Neural cell (in vitro differentiated cells): ENCODE data around the gene RUNX3. TPM values are rescaled to one million over a fixed set of nuclear protein-coding genes. Genes with fewer than 3 reads are reported as not detected.

Experiments used
- H2AFZ ChIP-seq: fragments of 200-600, 300-800 bp; sonication (generic), shearing (Covaris generic); 2 replicates; pipeline ENCODE4 v1.6.0; 2014; ENCODE audit warnings: low read depth, mild to moderate bottlenecking, antibody characterized with exemption, low read length, moderate library complexity
- H3F3A ChIP-seq: fragments of 200-600 bp; shearing (Covaris generic); 2 replicates; pipeline ENCODE4 v1.6.1; 2016; ENCODE audit warnings: mild to moderate bottlenecking, moderate library complexity, mixed read lengths, antibody characterized with exemption, low read length; ENCODE audit not compliant: insufficient read depth, poor library complexity, severe bottlenecking
- H3K27ac ChIP-seq: fragments of 200-600, 300-800 bp; sonication (generic), shearing (Covaris generic); 2 replicates; pipeline ENCODE4 v1.5.1; 2014; ENCODE audit warnings: mild to moderate bottlenecking, low read length, moderate library complexity
- H3K27me3 ChIP-seq: fragments of 300-800, 200-600 bp; sonication (generic), shearing (Covaris generic); 2 replicates; pipeline ENCODE4 v1.6.0; 2014; ENCODE audit warnings: mild to moderate bottlenecking, low read depth, low read length, moderate library complexity; ENCODE audit not compliant: insufficient read depth
- H3K36me3 ChIP-seq: fragments of 300-800, 200-600 bp; sonication (generic), shearing (Covaris generic); 2 replicates; pipeline ENCODE4 v1.5.1; 2014; ENCODE audit warnings: mild to moderate bottlenecking, antibody characterized with exemption, low read length, moderate library complexity; ENCODE audit not compliant: insufficient read depth
- H3K4me2 ChIP-seq: fragments of 300-800, 200-600 bp; sonication (generic), shearing (Covaris generic); 2 replicates; pipeline ENCODE4 v1.6.0; 2014; ENCODE audit warnings: mild to moderate bottlenecking, low read length
- H3K4me3 ChIP-seq: fragments of 300-800, 200-600 bp; sonication (generic), shearing (Covaris generic); 2 replicates; pipeline ENCODE4 v1.5.1; 2014; ENCODE audit warnings: mild to moderate bottlenecking, low read length, moderate library complexity
- H3K79me2 ChIP-seq: fragments of 200-600 bp; shearing (Covaris generic); replicated peaks from 2 replicates; pipeline ENCODE4 v1.6.0; 2014; ENCODE audit warnings: mild to moderate bottlenecking, low read length, moderate library complexity; ENCODE audit not compliant: insufficient read depth
- H3K9ac ChIP-seq: fragments of 300-800, 200-600 bp; sonication (generic), shearing (Covaris generic); 2 replicates; pipeline ENCODE4 v1.6.1; 2016; ENCODE audit warnings: mild to moderate bottlenecking, low read length, mixed read lengths
- H3K9me2 ChIP-seq: fragments of 200-600 bp; shearing (Covaris generic); 2 replicates; pipeline ENCODE4 v1.6.1; 2016; ENCODE audit warnings: mild to moderate bottlenecking, low read length, mixed read lengths; ENCODE audit not compliant: insufficient read depth
- H3K9me3 ChIP-seq: fragments of 200-600, 300-800 bp; sonication (generic), shearing (Covaris generic); 2 replicates; pipeline ENCODE4 v1.6.1; 2016; ENCODE audit warnings: mild to moderate bottlenecking, mixed run types, low read length, moderate library complexity, mixed read lengths
- H4K20me1 ChIP-seq: fragments of 200-600 bp; shearing (Covaris generic); 2 replicates; pipeline ENCODE4 v1.6.1; 2016; ENCODE audit warnings: mild to moderate bottlenecking, mixed run types; ENCODE audit not compliant: insufficient read depth
- EP300 ChIP-seq: fragments of 450-650 bp; conservative IDR thresholded peaks from 2 replicates; pipeline ENCODE4 v1.6.1; 2014; ENCODE audit warnings: antibody characterized with exemption, mild to moderate bottlenecking, moderate library complexity; ENCODE audit not compliant: poor library complexity, severe bottlenecking
- EZH2 ChIP-seq: fragments of 200-600, 300-800 bp; shearing (Covaris generic), sonication (generic); IDR thresholded peaks from 2 replicates; pipeline ENCODE4 v1.6.1; 2014; ENCODE audit warnings: antibody characterized with exemption, low read length, borderline replicate concordance, mild to moderate bottlenecking; ENCODE audit not compliant: insufficient read depth, poor library complexity, severe bottlenecking
- POLR2AphosphoS5 ChIP-seq: IDR thresholded peaks from 2 replicates; pipeline ENCODE4 v1.6.1; 2012
- RAD21 ChIP-seq: fragments of 450-650 bp; conservative IDR thresholded peaks from 2 replicates; pipeline ENCODE4 v1.6.1; 2014; ENCODE audit warnings: antibody characterized with exemption, mild to moderate bottlenecking, moderate library complexity
- SMC3 ChIP-seq: fragments of 450-650 bp; conservative IDR thresholded peaks from 2 replicates; pipeline ENCODE4 v1.6.1; 2014; ENCODE audit warnings: antibody characterized with exemption, mild to moderate bottlenecking, moderate library complexity; ENCODE audit not compliant: poor library complexity
- TAF1 ChIP-seq: IDR thresholded peaks from 2 replicates; pipeline ENCODE4 v1.6.1; 2012; ENCODE audit warnings: low read depth
- polyA plus RNA-seq: library from polyadenylated mRNA; depleted of rRNA; stranded (reverse); fragments of >200 nt; gene quantifications from 2 replicates; pipeline ENCODE4 v1.2.3, GENCODE V29; 2014
- TF ChIP-seq, protein P1 (sequence below): IDR thresholded peaks from 2 replicates; pipeline ENCODE4 v1.6.1; 2012; ENCODE audit warnings: borderline replicate concordance

The RUNX3 gene
- polyA plus RNA-seq, 1 donor from 2014 or later: not detected

DNA sequence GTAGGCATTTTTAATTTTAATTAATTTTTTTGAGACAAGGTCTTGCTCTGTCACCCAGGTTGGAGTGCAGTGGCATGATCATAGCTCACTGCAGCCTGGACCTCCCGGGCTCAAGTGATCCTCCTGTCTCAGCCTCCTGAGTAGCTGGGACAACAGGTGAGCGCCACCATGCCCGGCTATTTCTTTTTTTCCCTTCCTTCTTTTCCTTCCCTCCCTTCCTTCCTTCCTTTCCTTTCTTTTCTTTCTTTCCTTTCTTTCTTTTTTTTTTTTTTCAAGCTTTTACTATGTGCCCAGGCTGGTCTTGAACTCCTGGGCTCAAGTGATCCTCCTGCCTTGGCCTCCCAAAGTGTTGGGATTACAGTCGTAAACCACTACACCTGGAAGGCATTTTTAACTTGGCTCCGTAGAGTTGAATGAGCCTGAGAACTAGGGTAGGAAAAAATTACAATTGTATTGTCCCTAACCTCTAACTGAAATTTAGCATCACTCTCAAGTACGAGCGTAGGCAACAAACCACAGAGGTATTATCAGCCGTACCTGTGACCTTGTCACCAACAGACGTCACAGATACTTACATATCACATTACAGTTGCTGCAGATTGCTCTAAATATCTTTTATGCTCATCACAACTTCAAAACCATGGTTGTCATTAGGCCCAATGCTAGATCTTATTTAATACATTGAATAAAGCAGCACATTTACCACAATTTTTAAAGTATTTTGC, 8.0 kb downstream of the RUNX3 start:
- H3K4me3 ChIP-seq: no peak overlapping the region
- H2AFZ ChIP-seq: no peak overlapping the region
- H3K4me2 ChIP-seq: no peak overlapping the region
- no peaks in the 10 kb centered on the region for H3K9me2 ChIP-seq
- TF ChIP-seq TAF1 (no peak), SMC3 (no peak), RAD21 (no peak), POLR2AphosphoS5 (no peak)
- TF ChIP-seq, protein P1, sequence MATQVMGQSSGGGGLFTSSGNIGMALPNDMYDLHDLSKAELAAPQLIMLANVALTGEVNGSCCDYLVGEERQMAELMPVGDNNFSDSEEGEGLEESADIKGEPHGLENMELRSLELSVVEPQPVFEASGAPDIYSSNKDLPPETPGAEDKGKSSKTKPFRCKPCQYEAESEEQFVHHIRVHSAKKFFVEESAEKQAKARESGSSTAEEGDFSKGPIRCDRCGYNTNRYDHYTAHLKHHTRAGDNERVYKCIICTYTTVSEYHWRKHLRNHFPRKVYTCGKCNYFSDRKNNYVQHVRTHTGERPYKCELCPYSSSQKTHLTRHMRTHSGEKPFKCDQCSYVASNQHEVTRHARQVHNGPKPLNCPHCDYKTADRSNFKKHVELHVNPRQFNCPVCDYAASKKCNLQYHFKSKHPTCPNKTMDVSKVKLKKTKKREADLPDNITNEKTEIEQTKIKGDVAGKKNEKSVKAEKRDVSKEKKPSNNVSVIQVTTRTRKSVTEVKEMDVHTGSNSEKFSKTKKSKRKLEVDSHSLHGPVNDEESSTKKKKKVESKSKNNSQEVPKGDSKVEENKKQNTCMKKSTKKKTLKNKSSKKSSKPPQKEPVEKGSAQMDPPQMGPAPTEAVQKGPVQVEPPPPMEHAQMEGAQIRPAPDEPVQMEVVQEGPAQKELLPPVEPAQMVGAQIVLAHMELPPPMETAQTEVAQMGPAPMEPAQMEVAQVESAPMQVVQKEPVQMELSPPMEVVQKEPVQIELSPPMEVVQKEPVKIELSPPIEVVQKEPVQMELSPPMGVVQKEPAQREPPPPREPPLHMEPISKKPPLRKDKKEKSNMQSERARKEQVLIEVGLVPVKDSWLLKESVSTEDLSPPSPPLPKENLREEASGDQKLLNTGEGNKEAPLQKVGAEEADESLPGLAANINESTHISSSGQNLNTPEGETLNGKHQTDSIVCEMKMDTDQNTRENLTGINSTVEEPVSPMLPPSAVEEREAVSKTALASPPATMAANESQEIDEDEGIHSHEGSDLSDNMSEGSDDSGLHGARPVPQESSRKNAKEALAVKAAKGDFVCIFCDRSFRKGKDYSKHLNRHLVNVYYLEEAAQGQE: no peak
- H3K9ac ChIP-seq: no peak overlapping the region
- no peaks in the 10 kb centered on the region for H3K9me3 ChIP-seq
- no peaks in the 10 kb centered on the region for H3F3A ChIP-seq
- H3K27me3 ChIP-seq: peaks cover 28% of the 10 kb centered on the region
- no peaks in the 10 kb centered on the region for H3K79me2 ChIP-seq
- no peaks in the 10 kb centered on the region for H3K36me3 ChIP-seq
- H3K27ac ChIP-seq: no peak overlapping the region
- no peaks in the 10 kb centered on the region for H4K20me1 ChIP-seq

DNA sequence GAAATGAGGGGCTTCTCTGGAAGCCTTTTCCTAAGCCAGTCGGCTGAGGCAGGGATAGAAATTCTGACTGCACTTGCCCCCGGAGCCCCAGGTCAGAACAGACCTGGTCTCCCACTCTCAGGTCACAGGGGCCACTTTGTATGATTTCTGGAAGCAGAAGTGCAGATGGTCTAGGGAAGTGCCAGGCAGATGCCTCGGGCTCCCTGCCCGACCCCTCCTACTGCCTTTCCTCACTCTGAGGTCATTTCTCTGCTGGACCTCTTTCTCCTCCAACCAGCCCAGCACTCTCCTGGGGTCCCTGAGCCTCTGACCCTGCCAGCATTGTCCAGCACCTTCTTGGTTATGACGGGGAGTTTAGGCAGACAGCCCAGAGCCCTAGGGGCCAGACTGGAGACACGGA, 8.7 kb downstream of the RUNX3 start:
- H3K27me3 ChIP-seq: peaks cover 21% of the 10 kb centered on the region
- no peak overlapping the region for H3K27ac ChIP-seq
- no peak overlapping the region for H3K4me2 ChIP-seq
- no peaks in the 10 kb centered on the region for H3K9me3 ChIP-seq
- no peaks in the 10 kb centered on the region for H3K36me3 ChIP-seq
- no peak overlapping the region for H3K9ac ChIP-seq
- no peaks in the 10 kb centered on the region for H4K20me1 ChIP-seq
- TF ChIP-seq EZH2 (no peak), POLR2AphosphoS5 (no peak), SMC3 (no peak), TAF1 (no peak), RAD21 (no peak), EP300 (no peak)
- TF ChIP-seq, protein P1: no peak
- H3F3A ChIP-seq: no peaks in the 10 kb centered on the region
- H3K79me2 ChIP-seq: no peaks in the 10 kb centered on the region
- no peak overlapping the region for H2AFZ ChIP-seq
- H3K9me2 ChIP-seq: no peaks in the 10 kb centered on the region
- no peak overlapping the region for H3K4me3 ChIP-seq
